EH (cell line): ENCODE measurements around the gene FADS2.

Experiments used
- DNase-seq: peaks from one replicate; pipeline ENCODE4 v3.0.0-alpha.2; 2015; ENCODE audit warnings: low read depth

FADS2 gene

DNA sequence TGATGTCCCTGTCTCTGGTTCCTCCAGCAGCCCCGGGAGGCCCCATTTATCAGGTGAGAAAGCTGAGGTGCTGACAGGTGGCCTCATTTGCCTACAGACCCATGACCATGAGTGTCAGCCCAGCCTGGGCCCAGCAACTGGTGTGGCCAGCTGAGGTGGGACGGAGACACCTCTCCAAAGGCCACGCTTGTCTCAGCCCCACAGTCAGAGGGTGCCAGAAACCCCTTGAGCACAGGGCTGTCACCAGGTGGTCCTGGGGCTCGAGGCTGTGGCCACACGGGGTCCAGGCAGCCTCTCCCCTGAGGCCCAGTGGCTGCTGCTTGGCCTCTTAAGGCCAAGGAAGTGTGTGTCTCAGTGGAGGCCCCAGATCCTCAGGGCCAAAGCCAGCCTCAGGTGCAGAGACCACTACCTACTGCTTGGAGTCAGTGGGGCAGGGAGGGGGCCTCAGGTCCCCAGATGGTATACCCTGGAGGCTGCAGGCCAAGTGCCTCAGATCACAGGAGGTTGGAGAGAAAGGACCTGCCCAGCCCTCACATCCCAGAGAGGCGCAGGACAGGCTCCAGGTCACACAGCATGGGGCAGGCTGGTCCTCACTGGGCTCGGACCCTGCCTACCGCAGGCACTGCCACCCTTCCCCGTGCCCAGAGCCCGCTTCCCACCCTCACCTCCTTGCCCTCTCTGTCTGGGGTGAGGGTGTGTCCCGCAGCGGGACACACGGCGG is 77.9 kb downstream of the FADS2 start:
- no peak for DNase-seq

DNA sequence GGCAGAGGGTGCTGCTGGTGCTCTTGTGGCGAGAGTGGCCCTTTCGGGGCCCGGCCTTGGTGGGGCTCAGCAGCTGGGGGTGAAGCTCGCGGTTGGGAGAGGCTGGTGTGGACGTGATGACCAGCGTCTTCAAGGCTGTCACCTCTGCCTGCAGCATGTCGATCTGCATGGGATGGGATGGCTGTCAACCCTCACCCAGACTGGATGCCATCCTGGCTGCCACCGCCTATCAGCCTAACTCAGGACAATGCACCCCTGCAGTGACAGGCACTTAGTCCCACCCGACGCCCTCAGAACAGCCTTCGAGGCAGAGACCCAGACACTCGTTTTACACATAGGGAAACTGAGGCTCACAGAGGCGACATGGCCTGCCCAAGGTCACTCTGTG is 78.4 kb downstream of the FADS2 start:
- DNase-seq = no peak

DNA sequence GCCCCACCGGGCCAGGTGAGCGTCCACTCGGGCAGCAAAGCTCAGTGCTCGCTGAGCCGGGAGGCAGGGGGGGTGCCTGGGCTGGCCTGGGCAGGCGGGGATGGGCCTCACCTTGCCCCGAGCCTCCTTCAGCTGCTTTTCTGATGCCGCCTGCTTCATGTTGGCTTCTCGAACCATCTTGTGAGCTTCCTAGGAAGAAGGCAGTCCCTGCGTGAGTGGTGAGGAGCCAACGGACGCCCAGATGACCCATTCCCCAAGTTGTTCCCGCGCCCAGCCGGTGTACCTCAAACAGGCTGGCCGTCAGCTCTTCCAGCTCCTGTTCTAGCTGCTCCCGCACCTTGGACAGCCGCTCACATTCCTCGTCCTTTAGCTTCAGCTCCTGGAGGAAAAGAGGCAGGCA is 79.2 kb downstream of the FADS2 start:
- DNase-seq = no peak

DNA sequence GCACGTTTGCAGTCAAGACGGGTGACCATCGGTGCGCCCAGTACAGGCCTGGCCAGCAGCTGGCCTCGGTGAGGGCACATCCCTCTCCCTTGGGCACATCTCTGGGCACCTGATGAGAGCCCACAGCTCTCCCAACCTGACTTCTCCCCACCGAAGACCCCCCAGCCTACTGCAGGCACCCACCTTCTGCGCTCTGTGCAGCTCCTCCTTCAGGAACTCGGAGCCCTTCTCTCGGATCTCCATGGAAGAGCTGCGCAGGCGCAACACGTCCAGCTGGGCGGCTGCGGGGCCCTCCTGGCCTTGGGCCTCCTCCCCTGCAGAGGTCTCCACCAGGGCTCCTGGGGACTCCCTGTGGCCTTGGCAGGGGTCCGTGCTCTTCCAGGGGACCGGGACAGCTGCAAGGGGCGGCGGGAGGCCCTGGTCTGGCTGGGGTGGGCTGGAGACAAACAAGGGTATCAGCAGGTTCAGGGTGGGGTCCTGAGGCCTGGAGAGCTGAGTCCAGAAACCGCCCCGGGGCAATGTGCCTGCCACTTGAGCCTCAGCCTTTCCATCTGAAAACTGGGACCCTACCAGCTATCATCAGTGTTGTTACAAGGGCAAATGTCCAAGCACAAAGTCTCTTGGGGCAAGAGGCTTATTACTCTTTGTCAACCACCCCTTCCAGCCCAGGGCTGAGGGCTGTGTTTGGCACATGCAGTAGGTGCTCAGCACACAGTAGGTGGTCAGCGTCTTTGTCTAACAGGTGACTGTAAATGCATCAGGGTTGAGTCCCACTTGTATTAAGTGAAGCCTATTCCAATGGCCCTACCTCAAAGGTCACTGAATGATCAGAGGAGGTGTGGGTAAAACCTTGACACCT is 80.0 kb downstream of the FADS2 start:
- no peak for DNase-seq

DNA sequence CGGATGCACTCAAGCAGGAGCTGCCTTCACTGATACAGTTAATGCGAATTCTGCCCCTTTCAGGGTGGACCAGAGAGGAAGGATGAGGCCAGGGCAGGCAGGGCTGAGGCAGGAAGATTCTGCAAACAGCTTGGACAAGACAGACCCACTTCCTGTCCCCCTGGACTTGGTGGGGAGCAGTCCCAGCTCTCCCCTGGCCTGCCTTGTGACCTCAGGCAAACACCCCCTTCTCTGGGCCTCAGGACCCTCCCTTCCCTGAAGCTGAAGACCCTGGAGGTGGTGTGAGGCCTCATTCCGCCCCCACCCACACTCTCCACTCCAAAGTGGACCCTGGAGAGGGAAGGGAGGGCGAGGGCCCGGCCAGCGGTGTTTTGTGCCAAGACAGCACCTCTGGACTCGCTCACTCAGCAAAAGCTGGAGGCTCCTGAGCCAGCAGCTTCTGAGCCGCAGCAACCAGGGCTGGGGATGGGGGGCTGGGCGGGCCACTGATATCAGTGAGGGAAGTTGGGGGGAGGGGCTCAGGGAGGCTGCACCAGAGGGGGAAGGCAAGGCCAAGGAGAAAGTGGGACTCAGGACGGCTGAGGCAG is 80.7 kb downstream of the FADS2 start:
- no peak for DNase-seq

DNA sequence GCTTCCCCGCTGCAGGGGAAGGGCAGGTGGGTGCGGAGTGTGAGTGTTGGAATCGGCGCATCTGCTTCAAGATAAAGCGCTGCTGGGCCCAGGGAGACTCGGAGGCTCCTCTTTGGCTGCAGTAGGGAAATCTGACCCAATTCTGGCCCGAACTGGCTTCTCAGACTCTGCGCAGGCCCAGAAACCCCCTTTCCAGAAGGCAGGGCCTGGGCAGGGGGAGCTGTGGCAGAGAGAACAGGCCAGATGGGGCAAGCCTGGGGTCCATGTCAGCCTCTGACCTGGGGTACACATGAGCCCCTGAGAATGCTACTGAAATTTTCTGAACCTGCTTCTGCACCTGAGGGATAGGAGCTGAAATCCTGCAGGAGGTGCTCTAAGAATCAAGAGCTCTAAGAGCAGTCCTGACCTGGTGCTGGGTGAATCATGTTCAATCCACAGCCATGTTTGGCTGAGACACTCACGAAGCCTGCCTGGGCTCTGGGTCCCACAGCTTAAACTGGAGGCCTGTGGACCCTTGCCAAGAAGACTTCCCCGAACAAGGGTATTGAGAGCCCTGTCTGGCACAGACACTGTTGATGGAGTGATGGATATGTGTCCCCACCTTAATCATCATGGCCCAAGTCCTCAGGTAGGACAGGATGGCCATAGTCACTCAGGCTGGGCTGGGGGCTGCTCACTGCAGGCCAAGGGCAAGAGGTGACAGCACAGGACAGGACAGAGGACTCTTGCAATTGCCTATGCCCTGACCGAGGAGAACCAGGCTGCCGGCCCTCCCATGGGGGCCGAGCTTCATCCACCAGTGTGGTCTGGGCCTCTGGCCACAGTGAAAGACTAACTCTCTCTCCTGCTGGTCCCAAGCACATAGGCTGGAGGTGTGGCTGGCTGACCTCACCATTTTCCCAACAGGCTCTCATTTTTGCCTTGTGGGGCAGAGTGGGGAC is 82.4 kb downstream of the FADS2 start:
- DNase-seq = no peak

DNA sequence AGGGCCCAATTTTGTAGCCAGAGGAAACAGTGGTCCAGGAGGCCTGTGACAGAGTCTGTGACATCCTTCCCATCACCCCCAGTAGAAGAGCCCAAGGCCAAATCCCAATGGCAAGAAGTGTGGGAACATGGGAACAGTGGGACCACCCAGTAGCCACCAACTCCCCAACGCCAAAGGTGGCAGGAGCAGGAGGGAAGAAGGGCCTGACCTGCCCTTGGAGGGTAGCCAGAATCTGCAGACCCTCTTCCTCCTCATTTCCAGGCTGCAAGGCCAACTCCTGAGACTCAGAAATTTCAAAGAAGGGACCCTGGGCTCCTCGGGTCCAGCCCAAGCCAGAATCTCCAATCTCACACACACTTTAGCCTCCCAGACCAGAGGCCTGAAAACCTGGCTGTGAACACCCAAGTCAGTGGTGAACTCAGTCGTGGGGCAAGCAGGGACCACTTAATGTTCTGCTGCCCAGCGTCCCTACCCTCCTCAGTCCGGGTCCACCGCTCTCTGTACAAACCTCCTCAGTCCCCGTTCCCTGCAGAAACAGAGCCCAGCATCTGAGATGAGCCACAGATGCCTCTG is 83.1 kb downstream of the FADS2 start:
- DNase-seq = no peak

DNA sequence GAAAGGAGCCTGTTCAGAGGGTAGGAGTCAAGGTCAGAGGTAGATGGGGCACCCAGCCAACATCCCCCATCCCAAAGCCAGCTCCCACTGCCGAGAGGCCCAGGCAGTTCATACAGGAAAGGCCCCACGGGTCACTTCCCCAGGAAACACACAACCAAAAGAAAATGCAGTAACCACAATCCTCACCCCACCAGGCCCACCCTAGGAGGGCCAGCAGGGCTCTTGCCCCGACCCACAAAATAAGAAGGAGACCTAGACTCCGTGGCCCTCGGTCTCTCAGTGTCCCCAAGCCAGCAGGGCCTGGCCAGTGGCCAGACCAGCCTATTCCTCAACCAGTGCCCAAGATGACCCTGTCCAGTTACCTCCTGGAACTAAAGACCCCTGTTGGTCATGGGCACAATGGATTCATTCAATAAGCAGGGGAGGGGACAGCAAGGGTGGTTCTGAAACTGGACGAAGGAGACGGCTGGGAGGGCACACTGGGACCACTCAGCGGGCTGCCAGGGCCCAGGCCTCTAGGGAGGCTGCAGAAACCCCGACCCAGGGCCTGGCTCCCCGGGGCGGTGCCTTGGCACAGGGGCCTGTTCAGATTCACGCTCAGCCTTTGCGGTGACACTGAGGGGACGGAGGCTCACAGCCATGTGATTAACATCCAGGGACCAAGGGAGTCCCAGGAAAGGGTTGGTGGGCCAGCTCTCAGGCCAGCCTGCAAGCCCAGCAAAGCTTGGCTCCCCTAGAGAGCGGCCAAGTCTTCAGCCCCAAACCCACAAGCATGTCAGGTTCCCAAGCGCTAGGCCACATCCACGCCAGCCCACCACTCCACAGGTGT is 83.8 kb downstream of the FADS2 start:
- no peak for DNase-seq

DNA sequence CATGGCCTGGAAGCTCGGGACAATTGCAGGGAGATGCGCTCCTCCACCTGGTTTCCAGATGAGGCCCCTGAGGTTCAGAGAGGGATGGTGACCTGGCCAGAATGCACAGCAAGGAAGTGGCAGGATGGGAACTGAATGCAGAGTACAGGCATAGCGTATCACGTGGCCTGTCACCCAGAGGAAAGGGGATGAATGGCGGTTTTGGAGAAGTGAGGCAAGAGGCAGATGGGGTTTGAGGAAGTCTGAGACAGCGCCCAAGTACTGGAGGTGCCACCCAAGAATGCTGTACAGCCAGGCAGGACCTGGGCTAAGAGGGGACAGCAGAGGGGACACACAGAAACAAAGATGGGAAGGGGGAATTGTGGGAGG is 84.4 kb downstream of the FADS2 start:
- DNase-seq = no peak

DNA sequence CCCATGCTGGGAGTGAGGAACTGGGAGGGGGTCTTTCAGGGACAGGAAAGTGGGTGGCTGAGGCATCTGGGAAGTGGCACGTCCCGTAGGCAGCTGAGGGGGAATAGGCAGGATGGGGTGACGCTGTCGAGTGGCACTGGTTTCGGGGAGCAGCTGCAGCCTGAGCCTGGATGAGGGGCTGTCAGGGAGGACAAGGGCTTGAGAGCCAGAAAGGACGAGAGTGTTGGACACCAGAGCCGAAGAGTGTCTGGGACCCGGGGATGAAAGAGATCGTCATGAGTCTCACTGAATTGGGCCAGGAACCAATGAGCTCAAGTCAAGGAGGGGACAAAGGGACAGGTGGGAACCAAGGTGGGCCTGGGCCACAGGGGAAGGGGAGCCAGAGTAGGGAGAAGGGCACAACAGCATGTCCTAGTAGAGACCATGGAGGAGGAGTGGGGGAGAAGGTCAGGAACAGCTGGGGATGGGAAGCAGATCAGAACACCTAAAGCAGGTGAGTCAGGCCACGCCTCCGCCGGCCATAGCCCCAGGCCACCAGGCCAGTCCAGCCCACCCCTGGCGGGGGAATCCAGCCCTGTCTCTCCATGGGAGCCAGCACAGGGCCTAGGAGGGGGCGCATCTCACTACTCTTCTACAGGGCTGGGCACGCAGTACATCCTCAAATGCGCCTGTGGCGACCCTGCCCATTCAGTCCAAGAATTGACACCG is 85.0 kb downstream of the FADS2 start:
- DNase-seq = no peak

DNA sequence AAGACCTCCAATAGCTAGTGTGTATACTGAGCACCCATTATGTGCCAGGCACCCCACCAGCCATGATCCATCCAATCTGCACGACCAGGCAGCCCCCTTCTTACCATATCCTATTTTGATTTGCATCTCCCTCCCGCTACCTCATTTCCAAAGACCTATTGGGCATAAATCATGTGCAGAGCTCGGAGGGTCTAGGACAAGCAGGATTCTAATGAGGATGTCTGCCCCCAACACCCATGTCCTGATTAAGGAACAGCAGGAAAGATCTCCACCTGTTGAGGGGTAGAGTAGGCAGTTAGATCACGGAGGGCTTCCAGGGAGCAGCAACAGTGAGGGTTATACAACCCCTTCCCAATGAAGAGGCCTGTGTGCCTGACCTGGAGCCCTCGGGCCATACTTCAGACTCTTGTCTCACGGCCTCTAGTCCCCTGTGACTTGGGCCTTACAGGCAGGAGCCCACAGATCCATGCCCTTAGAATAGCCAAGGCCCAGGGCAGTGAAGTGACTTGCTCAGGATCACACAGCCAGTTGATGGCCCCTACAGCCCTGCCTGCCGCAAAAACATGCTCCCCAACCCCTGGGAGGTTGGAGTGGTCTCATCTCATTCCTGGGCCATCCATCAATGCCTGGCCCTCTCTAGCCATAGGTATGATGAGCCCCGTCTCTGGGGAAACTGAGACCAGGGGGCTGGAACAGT is 85.7 kb downstream of the FADS2 start:
- DNase-seq = no peak

DNA sequence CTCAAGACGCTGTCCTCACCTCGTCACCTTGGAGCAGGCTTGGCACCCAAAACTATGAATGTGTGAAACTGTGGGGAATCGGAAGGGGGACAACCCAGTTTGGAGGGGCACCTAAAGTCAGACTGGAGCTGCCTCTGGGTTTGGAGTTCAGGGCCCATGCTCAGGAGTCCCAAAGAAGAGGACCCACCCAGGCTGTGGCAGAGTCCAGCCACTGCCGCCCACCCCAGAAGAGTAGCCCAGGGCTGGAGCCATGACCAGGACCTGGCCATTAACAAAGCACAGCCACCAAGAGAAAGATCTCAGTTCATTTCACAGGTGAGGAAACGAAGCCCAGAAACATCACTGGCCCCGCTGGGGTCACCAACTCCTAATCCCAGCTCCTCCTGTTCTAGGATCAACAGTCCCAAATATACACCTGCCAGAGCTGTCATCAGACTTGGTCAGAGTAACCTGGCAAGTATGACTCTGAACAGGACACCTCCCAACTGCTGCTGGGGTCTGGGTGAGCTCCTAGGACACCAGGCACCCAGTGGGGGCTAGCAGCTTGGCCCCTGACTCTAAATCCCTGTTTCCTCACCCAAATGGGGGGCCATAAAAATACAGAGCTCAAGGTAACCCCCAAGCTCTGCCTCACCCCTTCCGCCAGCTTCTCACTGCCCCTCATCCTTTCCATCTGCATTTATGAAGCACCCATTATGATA is 86.5 kb downstream of the FADS2 start:
- DNase-seq = no peak

DNA sequence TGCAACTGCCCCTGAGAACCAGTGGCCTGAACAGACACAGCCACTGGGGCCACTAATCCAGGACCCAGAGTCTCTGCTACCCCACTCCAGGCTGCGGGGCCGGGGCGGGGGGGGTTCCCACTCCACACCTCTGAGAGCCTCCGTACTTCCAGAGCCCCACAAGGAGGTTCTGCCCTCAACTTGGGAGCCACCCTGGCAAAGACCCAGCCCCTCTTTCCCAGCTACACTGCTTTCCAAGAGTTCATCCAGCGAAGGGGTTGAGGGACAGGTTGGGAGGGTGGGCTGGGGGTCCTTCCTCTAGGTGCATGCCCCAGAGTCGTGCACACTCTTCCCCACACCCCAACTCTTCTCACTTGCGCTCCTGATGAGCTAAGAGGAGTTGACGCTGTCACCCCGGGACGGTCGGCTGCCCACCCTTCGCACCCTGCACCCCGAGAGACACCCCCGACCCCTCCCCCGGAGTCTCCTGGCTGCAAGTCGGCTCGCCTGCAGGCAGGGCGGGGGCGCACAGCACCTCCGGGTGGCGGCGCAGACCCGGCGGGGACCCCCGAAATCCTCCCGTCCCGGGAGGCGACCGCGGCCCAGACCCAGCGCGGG is 88.7 kb downstream of the FADS2 start:
- no peak for DNase-seq
